ENCODE results near the gene ATG4B. TPM values are rescaled to one million over a fixed set of nuclear protein-coding genes. Genes with fewer than 3 reads are reported as not detected.

The ATG4B gene
- total RNA-seq, 4 donors from 2014 or later: 61.8 to 146 (median 87.2) TPM

GRCh38 chr2:241601841-241602240 is 35.7 kb upstream of the ATG4B start:
- TF ChIP-seq CTCF (IDR thresholded peaks at IDR 0.05): no peak
- no peak for TF ChIP-seq POLR2A (IDR thresholded peaks at IDR 0.05)
- no peak for TF ChIP-seq EP300 (IDR thresholded peaks at IDR 0.05)
- Histone ChIP-seq H3K4me1 (no peaks in the 10 kb centered on the region), H3K4me3 (no peak overlapping the region), H3K36me3 (peaks cover 0 to 93% (median 14%) of the 10 kb centered on the region in 3 donors), H3K27ac (no peak overlapping the region), H3K9me3 (no peaks in the 10 kb centered on the region), H3K27me3 (no peaks in the 10 kb centered on the region)
- 86 to 90% methylated on average over 13 of the region's 13 CpGs for WGBS, 2 donors
- DNase-seq (ENCODE audit: low spot score in 2 of 2): no peak

- WGBS, 2 donors: 93 to 96% methylated on average over 13 to 17 of the region's 17 CpGs
- no peaks in the 10 kb centered on the region for H3K9me3 ChIP-seq
- no peak for DNase-seq (ENCODE audit: low spot score in 2 of 2)
- peaks cover 0 to 91% (median 14%) of the 10 kb centered on the region in 3 donors for H3K36me3 ChIP-seq
- TF ChIP-seq CTCF (IDR thresholded peaks at IDR 0.05) (no peak), POLR2A (IDR thresholded peaks at IDR 0.05) (no peak), EP300 (IDR thresholded peaks at IDR 0.05) (no peak)
- no peak overlapping the region for H3K27ac ChIP-seq
- no peak overlapping the region for H3K4me3 ChIP-seq
- H3K4me1 ChIP-seq: no peaks in the 10 kb centered on the region
- no peaks in the 10 kb centered on the region for H3K27me3 ChIP-seq
These were observed 34.8 kb upstream of the ATG4B start for GRCh38 chr2:241602720-241603119.

- WGBS, 2 donors: 92 to 95% methylated on average over 5 of the region's 5 CpGs
- Histone ChIP-seq H3K36me3 (peaks cover 0 to 89% (median 14%) of the 10 kb centered on the region in 3 donors), H3K4me1 (no peaks in the 10 kb centered on the region), H3K9me3 (no peaks in the 10 kb centered on the region), H3K4me3 (no peak overlapping the region), H3K27ac (no peak overlapping the region), H3K27me3 (no peaks in the 10 kb centered on the region)
- no peak for TF ChIP-seq POLR2A (IDR thresholded peaks at IDR 0.05)
- DNase-seq (ENCODE audit: low spot score in 2 of 2): no peak
These were observed 33.8 kb upstream of the ATG4B start for GRCh38 chr2:241603686-241604085.

- TF ChIP-seq CTCF (IDR thresholded peaks at IDR 0.05) (no peak), EP300 (IDR thresholded peaks at IDR 0.05) (no peak), POLR2A (IDR thresholded peaks at IDR 0.05) (no peak)
- no peak for DNase-seq (ENCODE audit: low spot score in 2 of 2)
- peaks cover 0 to 64% (median 14%) of the 10 kb centered on the region in 3 donors for H3K36me3 ChIP-seq
- no peak overlapping the region for H3K4me3 ChIP-seq
- H3K27me3 ChIP-seq: no peaks in the 10 kb centered on the region
- 94% methylated on average over 8 of the region's 8 CpGs for WGBS, 2 donors
- H3K9me3 ChIP-seq: no peaks in the 10 kb centered on the region
- peaks cover 0 to 24% (median 5%) of the 10 kb centered on the region in 4 donors for H3K4me1 ChIP-seq
- H3K27ac ChIP-seq: no peak overlapping the region
These were observed 31.3 kb upstream of the ATG4B start for GRCh38 chr2:241606186-241606585.

GRCh38 chr2:241607162-241607885 is 30.2 kb upstream of the ATG4B start:
- WGBS, 2 donors: 88 to 94% methylated on average over 18 to 21 of the region's 27 CpGs
- Histone ChIP-seq H3K27me3 (no peaks in the 10 kb centered on the region), H3K36me3 (peaks cover 0 to 53% (median 6%) of the 10 kb centered on the region in 3 donors), H3K4me1 (peaks cover 0 to 27% (median 5%) of the 10 kb centered on the region in 4 donors), H3K27ac (no peak overlapping the region), H3K9me3 (no peaks in the 10 kb centered on the region), H3K4me3 (no peak overlapping the region)
- TF ChIP-seq EP300 (IDR thresholded peaks at IDR 0.05) (no peak), CTCF (IDR thresholded peaks at IDR 0.05) (no peak), POLR2A (IDR thresholded peaks at IDR 0.05) (no peak)
- no peak for DNase-seq (ENCODE audit: low spot score in 2 of 2)
